PFSK-1 (cell line): Measurements from ENCODE around the gene SLC25A15.

Source experiments
- FOXP2 ChIP-seq: optimal IDR thresholded peaks from 2 replicates; pipeline ENCODE3; 2011; ENCODE audit warnings: borderline replicate concordance, control low read depth, inconsistent platforms; ENCODE audit not compliant: insufficient read depth; ENCODE audit errors: extremely low read length, extremely low read depth
- POLR2AphosphoS5 ChIP-seq: IDR thresholded peaks from 2 replicates; pipeline ENCODE4 v1.6.1; 2012; ENCODE audit warnings: low read depth, mild to moderate bottlenecking, control low read depth, low read length, moderate library complexity
- SIN3A ChIP-seq: IDR thresholded peaks from 2 replicates; pipeline ENCODE4 v1.6.1; 2012; ENCODE audit warnings: mild to moderate bottlenecking, low read length, moderate library complexity, borderline replicate concordance; ENCODE audit not compliant: insufficient read depth
- TAF1 ChIP-seq: IDR thresholded peaks from 2 replicates; pipeline ENCODE4 v1.6.1; 2012; ENCODE audit warnings: low read length, control low read depth, borderline replicate concordance; ENCODE audit not compliant: insufficient read depth
- TF ChIP-seq, protein P1 (sequence below), 2 experiments: IDR thresholded peaks; 2 replicates each; pipeline versions ENCODE4 v1.6.1 to v1.8.0; 2011 to 2012; ENCODE audit warnings: low read depth in 2 of 2, low read length in 2 of 2, control low read depth in 1 of 2, inconsistent platforms in 1 of 2, mild to moderate bottlenecking in 1 of 2, moderate library complexity in 1 of 2; ENCODE audit not compliant: insufficient read depth in 1 of 2

Gene SLC25A15

DNA sequence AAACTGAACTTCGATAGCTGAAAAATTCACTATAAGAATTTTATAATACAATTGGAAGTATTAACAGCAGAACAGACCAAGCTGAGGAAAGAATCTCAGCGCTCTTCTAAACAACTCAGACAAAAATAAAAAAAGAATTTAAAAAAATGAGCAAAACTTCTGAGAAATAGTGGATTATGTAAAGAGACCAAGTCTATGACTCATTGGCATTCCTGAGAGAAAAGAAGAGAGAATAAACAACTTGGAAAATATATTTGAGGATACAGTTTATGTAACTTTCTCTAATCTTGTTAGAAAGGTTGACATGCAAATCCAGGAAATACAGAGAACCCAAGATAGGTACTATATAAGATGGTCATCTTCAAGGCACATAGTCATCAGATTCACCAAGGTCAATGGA lies 25.4 kb downstream of the SLC25A15 start:
- TF ChIP-seq SIN3A (no peak), FOXP2 (no peak), POLR2AphosphoS5 (no peak), TAF1 (no peak)
- TF ChIP-seq, protein P1, sequence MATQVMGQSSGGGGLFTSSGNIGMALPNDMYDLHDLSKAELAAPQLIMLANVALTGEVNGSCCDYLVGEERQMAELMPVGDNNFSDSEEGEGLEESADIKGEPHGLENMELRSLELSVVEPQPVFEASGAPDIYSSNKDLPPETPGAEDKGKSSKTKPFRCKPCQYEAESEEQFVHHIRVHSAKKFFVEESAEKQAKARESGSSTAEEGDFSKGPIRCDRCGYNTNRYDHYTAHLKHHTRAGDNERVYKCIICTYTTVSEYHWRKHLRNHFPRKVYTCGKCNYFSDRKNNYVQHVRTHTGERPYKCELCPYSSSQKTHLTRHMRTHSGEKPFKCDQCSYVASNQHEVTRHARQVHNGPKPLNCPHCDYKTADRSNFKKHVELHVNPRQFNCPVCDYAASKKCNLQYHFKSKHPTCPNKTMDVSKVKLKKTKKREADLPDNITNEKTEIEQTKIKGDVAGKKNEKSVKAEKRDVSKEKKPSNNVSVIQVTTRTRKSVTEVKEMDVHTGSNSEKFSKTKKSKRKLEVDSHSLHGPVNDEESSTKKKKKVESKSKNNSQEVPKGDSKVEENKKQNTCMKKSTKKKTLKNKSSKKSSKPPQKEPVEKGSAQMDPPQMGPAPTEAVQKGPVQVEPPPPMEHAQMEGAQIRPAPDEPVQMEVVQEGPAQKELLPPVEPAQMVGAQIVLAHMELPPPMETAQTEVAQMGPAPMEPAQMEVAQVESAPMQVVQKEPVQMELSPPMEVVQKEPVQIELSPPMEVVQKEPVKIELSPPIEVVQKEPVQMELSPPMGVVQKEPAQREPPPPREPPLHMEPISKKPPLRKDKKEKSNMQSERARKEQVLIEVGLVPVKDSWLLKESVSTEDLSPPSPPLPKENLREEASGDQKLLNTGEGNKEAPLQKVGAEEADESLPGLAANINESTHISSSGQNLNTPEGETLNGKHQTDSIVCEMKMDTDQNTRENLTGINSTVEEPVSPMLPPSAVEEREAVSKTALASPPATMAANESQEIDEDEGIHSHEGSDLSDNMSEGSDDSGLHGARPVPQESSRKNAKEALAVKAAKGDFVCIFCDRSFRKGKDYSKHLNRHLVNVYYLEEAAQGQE (IDR thresholded peaks at IDR 0.05; ENCODE audit: insufficient read depth in 1 of 2, low read depth in 2 of 2, low read length in 2 of 2) = no peak

DNA sequence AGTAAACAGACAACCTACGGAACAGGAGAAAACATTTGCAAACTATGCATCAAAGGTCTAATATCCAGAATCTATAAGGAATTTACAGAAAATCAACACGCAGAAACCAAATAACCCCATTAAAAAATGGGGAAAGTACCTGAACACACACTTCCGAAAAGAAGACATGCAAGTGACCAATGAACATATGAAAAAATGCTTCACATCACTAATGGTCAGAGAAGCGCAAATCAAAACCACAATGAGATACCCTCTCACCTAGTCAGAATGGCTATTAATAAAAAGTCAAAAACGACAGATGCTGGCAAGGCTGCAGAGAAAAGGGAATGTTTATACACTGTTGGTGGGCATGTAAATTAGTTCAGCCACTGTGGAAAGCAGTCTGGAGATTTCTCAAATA lies 29.5 kb downstream of the SLC25A15 start:
- TF ChIP-seq TAF1 (no peak), FOXP2 (no peak), POLR2AphosphoS5 (no peak), SIN3A (no peak)
- TF ChIP-seq, protein P1 (IDR thresholded peaks at IDR 0.05; ENCODE audit: insufficient read depth in 1 of 2, low read depth in 2 of 2, low read length in 2 of 2) = no peak

DNA sequence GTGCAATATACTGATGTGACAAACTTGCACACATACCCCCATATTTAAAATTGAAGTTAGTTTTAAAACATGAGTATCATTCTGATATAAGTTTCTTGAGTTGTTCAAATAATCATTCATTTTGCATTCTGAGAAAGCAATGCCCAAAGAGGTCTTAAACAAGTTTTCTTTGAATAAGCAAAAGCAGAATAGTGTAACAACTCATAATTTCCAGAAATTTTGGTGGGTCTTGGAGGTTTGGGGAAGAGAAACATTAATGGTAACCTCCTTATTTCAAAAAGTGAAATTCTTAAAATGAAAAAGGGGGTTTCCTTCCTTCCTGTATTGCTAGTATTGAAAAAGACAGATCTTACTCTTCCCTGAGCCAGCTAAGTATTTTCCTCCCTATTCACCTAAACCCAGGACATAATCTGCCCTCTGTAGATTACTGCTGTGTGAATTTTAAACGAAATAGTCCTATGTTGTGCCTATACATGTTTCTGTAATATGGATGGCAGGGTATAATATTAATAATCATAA lies 30.4 kb downstream of the SLC25A15 start:
- no peak for TF ChIP-seq SIN3A
- no peak for TF ChIP-seq POLR2AphosphoS5
- TF ChIP-seq, protein P1 (IDR thresholded peaks at IDR 0.05; ENCODE audit: insufficient read depth in 1 of 2, low read depth in 2 of 2, low read length in 2 of 2) = no peak
- no peak for TF ChIP-seq FOXP2
- no peak for TF ChIP-seq TAF1
